GM12878 (cell line): ENCODE data around the gene STKLD1. TPM values are rescaled to one million over a fixed set of nuclear protein-coding genes. Genes with fewer than 3 reads are reported as not detected.

Experiments
- ATAC-seq: fragments of 200-7000 bp; cut with Tn5 transposase; 3 replicates; pipeline ENCODE4 v1.9.1; 2020; ENCODE audit warnings: mild to moderate bottlenecking, moderate library complexity
- BruUV-seq: library from RNA; stranded (reverse); fragments of 400-500 nt; replicated peaks from 2 replicates; lab custom pipeline; 2021; lab: Mats Ljungman, UMichigan
- CTCF ChIA-PET: fragments of 300-600 bp; sonication (Branson Sonifier 250); formaldehyde crosslinking; extraction: SDS; loops from one replicate; lab custom pipeline; 2021; ENCODE audit warnings: inconsistent platforms; lab: Yijun Ruan, JAX
- POLR2A ChIA-PET: fragments of 350-600 bp; formaldehyde crosslinking; extraction: SDS; loops from one replicate; lab custom pipeline; 2021; ENCODE audit warnings: inconsistent platforms; lab: Charles Lee
- RAD21 ChIA-PET: fragments of 300-600 bp; sonication (Branson Sonifier 250); formaldehyde crosslinking; loops from one replicate; lab custom pipeline; 2023; ENCODE audit warnings: antibody characterized with exemption; ENCODE audit not compliant: unreplicated experiment; lab: Charles Lee
- SMC1A ChIA-PET: fragments of 300-600 bp; sonication (Branson Sonifier 250); formaldehyde crosslinking; loops from one replicate; lab custom pipeline; 2023; ENCODE audit not compliant: unreplicated experiment, uncharacterized antibody; lab: Charles Lee
- DNase-seq: peaks from one replicate; pipeline ENCODE4 v3.0.0-alpha.2; 2011; ENCODE audit warnings: low read depth, low spot score
- FAIRE-seq: peaks from 3 replicates; lab custom pipeline; 2011; peaks lifted over from hg19 to GRCh38; lab: Jason Lieb, UNC
- H2AFZ ChIP-seq: 2 replicates; pipeline ENCODE4 v1.6.0; 2011; ENCODE audit warnings: low read depth, low read length, control low read depth; ENCODE audit not compliant: control insufficient read depth
- H3K27ac ChIP-seq: 2 replicates; pipeline ENCODE4 v1.5.1; 2011; ENCODE audit warnings: control low read depth; ENCODE audit not compliant: control insufficient read depth, insufficient read depth
- H3K27me3 ChIP-seq, 2 experiments: replicated peaks in 1 of 2; 2 replicates each; pipeline versions ENCODE4 v1.6.0 to v1.6.1; 2011; ENCODE audit warnings: low read length in 1 of 2; ENCODE audit not compliant: control insufficient read depth in 2 of 2, insufficient read depth in 2 of 2
- H3K36me3 ChIP-seq, 2 experiments: 2 replicates each; pipeline ENCODE4 v1.5.1; 2011; ENCODE audit warnings: low read length in 1 of 2; ENCODE audit not compliant: control insufficient read depth in 2 of 2, insufficient read depth in 2 of 2
- H3K4me1 ChIP-seq: 2 replicates; pipeline ENCODE4 v1.6.1; 2011; ENCODE audit warnings: mild to moderate bottlenecking, low read length, moderate library complexity, mixed read lengths; ENCODE audit not compliant: control insufficient read depth, insufficient read depth
- H3K4me2 ChIP-seq: 2 replicates; pipeline ENCODE4 v1.6.0; 2011; ENCODE audit warnings: control low read depth; ENCODE audit not compliant: control insufficient read depth, insufficient read depth
- H3K4me3 ChIP-seq: fragments of 200-600 bp; sonication (generic); 2 replicates; pipeline ENCODE4 v1.5.1; 2016
- H3K79me2 ChIP-seq: 2 replicates; pipeline ENCODE4 v1.6.0; 2011; ENCODE audit warnings: low read length; ENCODE audit not compliant: control insufficient read depth, insufficient read depth
- H3K9ac ChIP-seq: 2 replicates; pipeline ENCODE4 v1.8.0; 2011; ENCODE audit warnings: low read length, control low read depth, mixed read lengths; ENCODE audit not compliant: control insufficient read depth, insufficient read depth
- H3K9me3 ChIP-seq: replicated peaks from 3 replicates; pipeline ENCODE4 v1.5.1; 2011; ENCODE audit warnings: mild to moderate bottlenecking, low read length; ENCODE audit not compliant: control insufficient read depth, insufficient read depth
- H4K20me1 ChIP-seq: 2 replicates; pipeline ENCODE4 v1.6.0; 2011; ENCODE audit not compliant: control insufficient read depth, insufficient read depth
- BCL11A ChIP-seq: IDR thresholded peaks from 2 replicates; pipeline ENCODE4 v1.6.1; 2011; ENCODE audit warnings: low read depth, low read length
- CHD2 ChIP-seq: IDR thresholded peaks from 2 replicates; pipeline ENCODE4 v1.6.1; 2011; ENCODE audit warnings: low read depth, low read length, improper control_type of control experiment, borderline replicate concordance
- E4F1 ChIP-seq: fragments of 450-650 bp; IDR thresholded peaks from 2 replicates; pipeline ENCODE4 v1.6.1; 2018; ENCODE audit warnings: borderline replicate concordance, mild to moderate bottlenecking; ENCODE audit not compliant: partially characterized antibody
- GABPA ChIP-seq: IDR thresholded peaks from 2 replicates; pipeline ENCODE4 v1.6.1; 2014; ENCODE audit warnings: antibody characterized with exemption, low read depth, mild to moderate bottlenecking, inconsistent platforms
- MLLT1 ChIP-seq: fragments of 450-650 bp; IDR thresholded peaks from 2 replicates; pipeline ENCODE4 v1.6.1; 2016; ENCODE audit warnings: mild to moderate bottlenecking
- MTA2 ChIP-seq: fragments of 450-650 bp; IDR thresholded peaks from 2 replicates; pipeline ENCODE4 v1.6.1; 2016; ENCODE audit warnings: low read depth, mild to moderate bottlenecking, moderate library complexity
- NFXL1 ChIP-seq: fragments of 450-650 bp; IDR thresholded peaks from 2 replicates; pipeline ENCODE4 v1.6.1; 2017; ENCODE audit warnings: antibody characterized with exemption, mild to moderate bottlenecking, borderline replicate concordance
- RAD51 ChIP-seq: fragments of 450-650 bp; IDR thresholded peaks from 2 replicates; pipeline ENCODE4 v1.6.1; 2016; ENCODE audit warnings: moderate library complexity, mild to moderate bottlenecking, inconsistent platforms
- USF2 ChIP-seq: IDR thresholded peaks from 2 replicates; pipeline ENCODE4 v1.6.1; 2011; ENCODE audit warnings: low read depth, low read length, improper control_type of control experiment, borderline replicate concordance
- WGBS: methylation state at CpG from one replicate; pipeline ENCODE4 v1.1.6; 2016; ENCODE audit warnings: low lambda C conversion rate; ENCODE audit not compliant: insufficient replicate concordance, insufficient coverage; ENCODE audit errors: missing lambda C conversion rate; 5-methylcytosine and 5-hydroxymethylcytosine counted together
- in situ Hi-C: fragments of 300-500 bp; cut with MboI; formaldehyde crosslinking; loops from 9 replicates; pipeline ENCODE4 v1.14.3; 2018; ENCODE audit warnings: mixed read lengths
- intact Hi-C: fragments of 100-400 bp; cut with micrococcal nuclease; formaldehyde crosslinking; loops from one replicate; pipeline ENCODE4 v1.14.2; 2022; ENCODE audit not compliant: unreplicated experiment
- polyA plus RNA-seq, 11 experiments: library from polyadenylated mRNA; depleted of rRNA in 4 of 11; unstranded in 6 of 11; stranded (reverse) in 5 of 11; fragments of >200 nt; fragmentation: Nextera tagmentation in 4 of 11; fragmentation: Illumina TruSeq in 1 of 11; extraction: Ambion mirVana in 4 of 11; extraction: Trizol in 1 of 11; gene quantifications; 1 replicate in 1 of 11; 2 replicates in 10 of 11; pipeline versions ENCODE4 v1.2.1 to v1.2.3, GENCODE V29; 2011 to 2016; ENCODE audit warnings: inconsistent platforms in 2 of 11, missing spikeins in 2 of 11, low read depth in 1 of 11
- total RNA-seq, 4 experiments: library from RNA; depleted of rRNA in 3 of 4; stranded (reverse); fragments of >200 nt in 3 of 4; fragmentation: Illumina TruSeq in 1 of 4; extraction: Trizol in 1 of 4; gene quantifications; 2 replicates each; pipeline versions ENCODE4 v1.2.1 to v1.2.3, GENCODE V29; 2013 to 2021
- TF ChIP-seq, protein P1 (sequence below): fragments of 450-650 bp; formaldehyde crosslinking; IDR thresholded peaks from 2 replicates; pipeline ENCODE4 v1.4.0; 2020; ENCODE audit warnings: mild to moderate bottlenecking, moderate library complexity
- TF ChIP-seq, protein P2 (sequence below): IDR thresholded peaks from 2 replicates; pipeline ENCODE4 v1.6.1; 2012; ENCODE audit warnings: low read depth, low read length, improper control_type of control experiment

The STKLD1 gene
- total and polyA plus RNA-seq, 10 of the 15 experiments (the other 5 are each of a cell fraction or from before 2014, with no cell fraction given), result 0.07 to 0.40 (median 0.29) TPM; not detected in 4

GRCh38 chr9:133368249-133368881, 7.8 kb upstream of the STKLD1 start (continued):
- TF ChIP-seq, protein P1, sequence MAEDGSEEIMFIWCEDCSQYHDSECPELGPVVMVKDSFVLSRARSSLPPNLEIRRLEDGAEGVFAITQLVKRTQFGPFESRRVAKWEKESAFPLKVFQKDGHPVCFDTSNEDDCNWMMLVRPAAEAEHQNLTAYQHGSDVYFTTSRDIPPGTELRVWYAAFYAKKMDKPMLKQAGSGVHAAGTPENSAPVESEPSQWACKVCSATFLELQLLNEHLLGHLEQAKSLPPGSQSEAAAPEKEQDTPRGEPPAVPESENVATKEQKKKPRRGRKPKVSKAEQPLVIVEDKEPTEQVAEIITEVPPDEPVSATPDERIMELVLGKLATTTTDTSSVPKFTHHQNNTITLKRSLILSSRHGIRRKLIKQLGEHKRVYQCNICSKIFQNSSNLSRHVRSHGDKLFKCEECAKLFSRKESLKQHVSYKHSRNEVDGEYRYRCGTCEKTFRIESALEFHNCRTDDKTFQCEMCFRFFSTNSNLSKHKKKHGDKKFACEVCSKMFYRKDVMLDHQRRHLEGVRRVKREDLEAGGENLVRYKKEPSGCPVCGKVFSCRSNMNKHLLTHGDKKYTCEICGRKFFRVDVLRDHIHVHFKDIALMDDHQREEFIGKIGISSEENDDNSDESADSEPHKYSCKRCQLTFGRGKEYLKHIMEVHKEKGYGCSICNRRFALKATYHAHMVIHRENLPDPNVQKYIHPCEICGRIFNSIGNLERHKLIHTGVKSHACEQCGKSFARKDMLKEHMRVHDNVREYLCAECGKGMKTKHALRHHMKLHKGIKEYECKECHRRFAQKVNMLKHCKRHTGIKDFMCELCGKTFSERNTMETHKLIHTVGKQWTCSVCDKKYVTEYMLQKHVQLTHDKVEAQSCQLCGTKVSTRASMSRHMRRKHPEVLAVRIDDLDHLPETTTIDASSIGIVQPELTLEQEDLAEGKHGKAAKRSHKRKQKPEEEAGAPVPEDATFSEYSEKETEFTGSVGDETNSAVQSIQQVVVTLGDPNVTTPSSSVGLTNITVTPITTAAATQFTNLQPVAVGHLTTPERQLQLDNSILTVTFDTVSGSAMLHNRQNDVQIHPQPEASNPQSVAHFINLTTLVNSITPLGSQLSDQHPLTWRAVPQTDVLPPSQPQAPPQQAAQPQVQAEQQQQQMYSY (CRISPR knock-in tag), result no peak

- POLR2A ChIA-PET, result interaction anchor here (1.1 kb wide), 1 partner anchor 12 kb away, joined by 3 read pairs; no protein-coding TSS in a partner anchor
- H3K9ac ChIP-seq, result no peak overlapping the region
- peaks cover 22% of the 10 kb centered on the region for H3K4me1 ChIP-seq
- in situ Hi-C loops, result no loop called here
- H3K27ac ChIP-seq, result no peak overlapping the region
- FAIRE-seq, result no peak
- H3K4me3 ChIP-seq, result no peak overlapping the region
- BruUV-seq, result no TSS peak
- no peak overlapping the region for H2AFZ ChIP-seq
- CTCF ChIA-PET, result no interaction called here
- intact Hi-C loops, result no loop called here
- no peaks in the 10 kb centered on the region for H3K27me3 ChIP-seq
- no peak for ATAC-seq
- WGBS, result 64% methylated on average over 6 of the region's 6 CpGs
- SMC1A ChIA-PET, result no interaction called here
- peaks cover 73% of the 10 kb centered on the region for H3K79me2 ChIP-seq
- no peak overlapping the region for H3K4me2 ChIP-seq
- H3K9me3 ChIP-seq, result no peaks in the 10 kb centered on the region
- RAD21 ChIA-PET, result no interaction called here
- H4K20me1 ChIP-seq, result peaks cover 37% of the 10 kb centered on the region
- DNase-seq, result no peak
- H3K36me3 ChIP-seq, result peaks cover 27 to 37% of the 10 kb centered on the region in 2 experiments
- TF ChIP-seq CHD2, result no peak
- no peak for TF ChIP-seq MLLT1
- TF ChIP-seq NFXL1, result no peak
- no peak for TF ChIP-seq MTA2
- TF ChIP-seq, protein P2, sequence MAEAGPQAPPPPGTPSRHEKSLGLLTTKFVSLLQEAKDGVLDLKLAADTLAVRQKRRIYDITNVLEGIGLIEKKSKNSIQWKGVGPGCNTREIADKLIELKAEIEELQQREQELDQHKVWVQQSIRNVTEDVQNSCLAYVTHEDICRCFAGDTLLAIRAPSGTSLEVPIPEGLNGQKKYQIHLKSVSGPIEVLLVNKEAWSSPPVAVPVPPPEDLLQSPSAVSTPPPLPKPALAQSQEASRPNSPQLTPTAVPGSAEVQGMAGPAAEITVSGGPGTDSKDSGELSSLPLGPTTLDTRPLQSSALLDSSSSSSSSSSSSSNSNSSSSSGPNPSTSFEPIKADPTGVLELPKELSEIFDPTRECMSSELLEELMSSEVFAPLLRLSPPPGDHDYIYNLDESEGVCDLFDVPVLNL, result no peak
- no peak for TF ChIP-seq RAD51
- TF ChIP-seq GABPA, result no peak
- no peak for TF ChIP-seq BCL11A
- no peak for TF ChIP-seq E4F1
- TF ChIP-seq USF2, result no peak
Measured at GRCh38 chr9:133369422-133369821, 6.7 kb upstream of the STKLD1 start.
